Neural progenitor cell (in vitro differentiated cells): ENCODE data around the gene RPAP3. TPM values are rescaled to one million over a fixed set of nuclear protein-coding genes. Genes with fewer than 3 reads are reported as not detected.
A peak's percentile ranks its signal among the peaks of the same experiment; 100 is the strongest.

ENCODE experiments used
- DNase-seq: peaks from one replicate; pipeline ENCODE4 v3.0.0-alpha.2; 2016; ENCODE audit warnings: low spot score
- H2AFZ ChIP-seq: fragments of 200-600 bp; sonication (generic); replicated peaks from 2 replicates; pipeline ENCODE4 v1.6.1; 2016; ENCODE audit warnings: antibody characterized with exemption
- H3F3A ChIP-seq: fragments of 200-600 bp; sonication (generic); 2 replicates; pipeline ENCODE4 v1.6.1; 2016; ENCODE audit warnings: antibody characterized with exemption, low read depth
- H3K27ac ChIP-seq: fragments of 200-600 bp; sonication (generic); 2 replicates; pipeline ENCODE4 v1.5.1; 2016; ENCODE audit warnings: mild to moderate bottlenecking
- H3K27me3 ChIP-seq: fragments of 200-600 bp; sonication (generic); 2 replicates; pipeline ENCODE4 v1.6.1; 2016; ENCODE audit warnings: mild to moderate bottlenecking, moderate library complexity
- H3K36me3 ChIP-seq: fragments of 200-600 bp; sonication (generic); 2 replicates; pipeline ENCODE4 v1.5.1; 2016
- H3K4me1 ChIP-seq: fragments of 200-600 bp; sonication (generic); 2 replicates; pipeline ENCODE4 v1.6.1; 2016; ENCODE audit warnings: mixed run types
- H3K4me2 ChIP-seq: fragments of 200-600 bp; sonication (generic); 2 replicates; pipeline ENCODE4 v1.6.1; 2016
- H3K4me3 ChIP-seq: fragments of 200-600 bp; sonication (generic); 2 replicates; pipeline ENCODE4 v1.5.1; 2016
- H3K79me2 ChIP-seq: fragments of 200-600 bp; sonication (generic); 2 replicates; pipeline ENCODE4 v1.6.1; 2016; ENCODE audit warnings: low read depth
- H3K9ac ChIP-seq: fragments of 200-600 bp; sonication (generic); 2 replicates; pipeline ENCODE4 v1.6.1; 2016
- H3K9me3 ChIP-seq: fragments of 200-600 bp; sonication (generic); 2 replicates; pipeline ENCODE4 v1.5.1; 2016; ENCODE audit warnings: low read depth
- H4K20me1 ChIP-seq: fragments of 200-600 bp; sonication (generic); 2 replicates; pipeline ENCODE4 v1.6.1; 2016; ENCODE audit warnings: low read depth
- H3K27ac Mint-ChIP-seq: 3 replicates; pipeline ENCODE4 v1.8.0; 2021; ENCODE audit warnings: mixed read lengths
- H3K27me3 Mint-ChIP-seq: 2 replicates; pipeline ENCODE4 v1.8.0; 2022; ENCODE audit warnings: low read depth, mild to moderate bottlenecking, inconsistent platforms, moderate library complexity, mixed read lengths; ENCODE audit not compliant: insufficient read depth
- H3K36me3 Mint-ChIP-seq: 3 replicates; pipeline ENCODE4 v1.8.0; 2021; ENCODE audit warnings: mixed read lengths
- H3K4me1 Mint-ChIP-seq: 3 replicates; pipeline ENCODE4 v1.8.0; 2021; ENCODE audit warnings: mixed read lengths
- H3K4me3 Mint-ChIP-seq: 3 replicates; pipeline ENCODE4 v1.8.0; 2021; ENCODE audit warnings: mild to moderate bottlenecking, moderate library complexity, mixed read lengths
- H3K9me3 Mint-ChIP-seq: 3 replicates; pipeline ENCODE4 v1.8.0; 2020; ENCODE audit warnings: mixed read lengths
- EZH2 ChIP-seq: fragments of 200-600 bp; sonication (generic); IDR thresholded peaks from 2 replicates; pipeline ENCODE4 v1.6.1; 2017; ENCODE audit warnings: antibody characterized with exemption, mild to moderate bottlenecking, moderate library complexity
- EZH2phosphoT487 ChIP-seq: fragments of 200-600 bp; sonication (generic); IDR thresholded peaks from 2 replicates; pipeline ENCODE4 v1.6.1; 2017; ENCODE audit warnings: antibody characterized with exemption
- total RNA-seq: library from RNA; depleted of rRNA; stranded (reverse); fragments of >200 nt; gene quantifications from 2 replicates; pipeline ENCODE4 v1.2.3, GENCODE V29; 2015; ENCODE audit warnings: low replicate concordance
- TF ChIP-seq, protein P1 (sequence below): fragments of 200-600 bp; sonication (generic); IDR thresholded peaks from 2 replicates; pipeline ENCODE4 v1.5.1; 2017; ENCODE audit warnings: antibody characterized with exemption, mild to moderate bottlenecking

Gene RPAP3
- total RNA-seq, 1 donor from 2014 or later, result 61.9 TPM

GRCh38 chr12:47731723-47732122, 25.9 kb upstream of the RPAP3 start:
- TF ChIP-seq EZH2phosphoT487 (no peak), EZH2 (no peak)
- TF ChIP-seq, protein P1, sequence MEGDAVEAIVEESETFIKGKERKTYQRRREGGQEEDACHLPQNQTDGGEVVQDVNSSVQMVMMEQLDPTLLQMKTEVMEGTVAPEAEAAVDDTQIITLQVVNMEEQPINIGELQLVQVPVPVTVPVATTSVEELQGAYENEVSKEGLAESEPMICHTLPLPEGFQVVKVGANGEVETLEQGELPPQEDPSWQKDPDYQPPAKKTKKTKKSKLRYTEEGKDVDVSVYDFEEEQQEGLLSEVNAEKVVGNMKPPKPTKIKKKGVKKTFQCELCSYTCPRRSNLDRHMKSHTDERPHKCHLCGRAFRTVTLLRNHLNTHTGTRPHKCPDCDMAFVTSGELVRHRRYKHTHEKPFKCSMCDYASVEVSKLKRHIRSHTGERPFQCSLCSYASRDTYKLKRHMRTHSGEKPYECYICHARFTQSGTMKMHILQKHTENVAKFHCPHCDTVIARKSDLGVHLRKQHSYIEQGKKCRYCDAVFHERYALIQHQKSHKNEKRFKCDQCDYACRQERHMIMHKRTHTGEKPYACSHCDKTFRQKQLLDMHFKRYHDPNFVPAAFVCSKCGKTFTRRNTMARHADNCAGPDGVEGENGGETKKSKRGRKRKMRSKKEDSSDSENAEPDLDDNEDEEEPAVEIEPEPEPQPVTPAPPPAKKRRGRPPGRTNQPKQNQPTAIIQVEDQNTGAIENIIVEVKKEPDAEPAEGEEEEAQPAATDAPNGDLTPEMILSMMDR, result no peak
- H3K9ac ChIP-seq, result no peak overlapping the region

GRCh38 chr12:47730341-47730744, 24.5 kb upstream of the RPAP3 start:
- no peaks in the 10 kb centered on the region for H3K27me3 ChIP-seq
- Mint-ChIP-seq H3K36me3 (no peaks in the 10 kb centered on the region), H3K9me3 (no peaks in the 10 kb centered on the region), H3K27ac (no peak overlapping the region), H3K4me3 (no peak overlapping the region), H3K4me1 (peaks cover 13% of the 10 kb centered on the region), H3K27me3 (peaks cover 2% of the 10 kb centered on the region)
- no peaks in the 10 kb centered on the region for H3K9me3 ChIP-seq
- no peak for DNase-seq
- no peak overlapping the region for H3K4me2 ChIP-seq
- H3K4me1 ChIP-seq, result peaks cover 10% of the 10 kb centered on the region
- H3K79me2 ChIP-seq, result no peaks in the 10 kb centered on the region
- H4K20me1 ChIP-seq, result no peaks in the 10 kb centered on the region
- no peak overlapping the region for H3K27ac ChIP-seq
- no peak overlapping the region for H3K9ac ChIP-seq
- no peaks in the 10 kb centered on the region for H3F3A ChIP-seq
- H3K36me3 ChIP-seq, result no peaks in the 10 kb centered on the region
- no peak for TF ChIP-seq EZH2
- TF ChIP-seq, protein P1, result no peak
- no peak for TF ChIP-seq EZH2phosphoT487
- H2AFZ ChIP-seq, result no peak overlapping the region
- H3K4me3 ChIP-seq, result no peak overlapping the region

More at GRCh38 chr12:47731723-47732122, 25.9 kb upstream of the RPAP3 start:
- H3K27ac ChIP-seq, result no peak overlapping the region
- no peak overlapping the region for H3K4me3 ChIP-seq
- H3K36me3 ChIP-seq, result no peaks in the 10 kb centered on the region
- Mint-ChIP-seq H3K4me3 (no peak overlapping the region), H3K27ac (no peak overlapping the region), H3K27me3 (peaks cover 2% of the 10 kb centered on the region), H3K9me3 (no peaks in the 10 kb centered on the region), H3K36me3 (no peaks in the 10 kb centered on the region), H3K4me1 (peaks cover 20% of the 10 kb centered on the region)
- H3K4me1 ChIP-seq, result peaks cover 13% of the 10 kb centered on the region
- no peaks in the 10 kb centered on the region for H4K20me1 ChIP-seq
- H3K79me2 ChIP-seq, result no peaks in the 10 kb centered on the region
- H3K9me3 ChIP-seq, result no peaks in the 10 kb centered on the region
- no peaks in the 10 kb centered on the region for H3F3A ChIP-seq
- DNase-seq, result no peak
- H3K27me3 ChIP-seq, result no peaks in the 10 kb centered on the region
- no peak overlapping the region for H2AFZ ChIP-seq
- no peak overlapping the region for H3K4me2 ChIP-seq

GRCh38 chr12:47729233-47729632, 23.4 kb upstream of the RPAP3 start:
- H3K27ac Mint-ChIP-seq, result peak overlapping the region; percentile 54
- no peak overlapping the region for H3K4me3 Mint-ChIP-seq
- H3K4me1 Mint-ChIP-seq, result peaks cover 2% of the 10 kb centered on the region

More at GRCh38 chr12:47729233-47729632, 23.4 kb upstream of the RPAP3 start:
- Histone ChIP-seq H2AFZ (no peak overlapping the region), H3K9ac (no peak overlapping the region), H4K20me1 (no peaks in the 10 kb centered on the region), H3F3A (no peaks in the 10 kb centered on the region), H3K9me3 (no peaks in the 10 kb centered on the region), H3K27ac (no peak overlapping the region), H3K4me1 (no peaks in the 10 kb centered on the region), H3K4me3 (no peak overlapping the region), H3K79me2 (no peaks in the 10 kb centered on the region), H3K27me3 (no peaks in the 10 kb centered on the region), H3K4me2 (no peak overlapping the region), H3K36me3 (no peaks in the 10 kb centered on the region)
- no peaks in the 10 kb centered on the region for H3K36me3 Mint-ChIP-seq
- peaks cover 4% of the 10 kb centered on the region for H3K27me3 Mint-ChIP-seq
- DNase-seq, result no peak
- no peaks in the 10 kb centered on the region for H3K9me3 Mint-ChIP-seq
- TF ChIP-seq, protein P1, result no peak
- TF ChIP-seq EZH2phosphoT487 (no peak), EZH2 (no peak)
